ACC112 (cell line): ENCODE results near the gene LZTS3.
"Not testable (repeated sequence)": the region's sequence is repeated elsewhere in the genome, so short reads cannot be mapped to it uniquely, and the experiment has no call there.

Experiments used
- H2AFZ ChIP-seq: fragments of 200-600 bp; sonication (generic); one replicate; pipeline ENCODE4 v1.6.0; 2017; ENCODE audit warnings: antibody characterized with exemption, low read length; ENCODE audit not compliant: unreplicated experiment
- H3K27ac ChIP-seq: fragments of 200-600 bp; sonication (generic); 2 replicates; pipeline ENCODE4 v1.5.1; 2014; ENCODE audit warnings: low read depth, mild to moderate bottlenecking, antibody characterized with exemption, low read length, moderate library complexity
- H3K27me3 ChIP-seq: fragments of 200-600 bp; sonication (generic); 2 replicates; pipeline ENCODE4 v1.6.1; 2014; ENCODE audit warnings: mild to moderate bottlenecking, antibody characterized with exemption, low read length, moderate library complexity, mixed read lengths; ENCODE audit not compliant: insufficient read depth
- H3K36me3 ChIP-seq: fragments of 200-600 bp; sonication (generic); 2 replicates; pipeline ENCODE4 v1.6.1; 2016; ENCODE audit warnings: mild to moderate bottlenecking, antibody characterized with exemption, low read length, moderate library complexity, mixed read lengths; ENCODE audit not compliant: insufficient read depth
- H3K4me1 ChIP-seq: fragments of 200-600 bp; sonication (generic); one replicate; pipeline ENCODE4 v1.6.1; 2016; ENCODE audit warnings: low read length, mixed read lengths; ENCODE audit not compliant: insufficient read depth, unreplicated experiment, control insufficient read depth
- H3K4me3 ChIP-seq: fragments of 200-600 bp; sonication (generic); 2 replicates; pipeline ENCODE4 v1.5.1; 2014; ENCODE audit warnings: mild to moderate bottlenecking, low read depth, low read length
- H3K79me2 ChIP-seq: fragments of 200-600 bp; sonication (generic); one replicate; pipeline ENCODE4 v1.6.0; 2016; ENCODE audit warnings: low read length; ENCODE audit not compliant: control insufficient read depth, unreplicated experiment, insufficient read depth

LZTS3 gene

GRCh38 chr20:3172933-3173609, at the start of gene LZTS3:
LZTS3 (minus strand) TSS chr20:3173549; CDS start chr20:3167163, 6,386 bp downstream.
- Histone ChIP-seq H3K36me3 (no peaks in the 10 kb centered on the region), H2AFZ (peak within 1 kb of the TSS; percentile 89), H3K27ac (no peak within 1 kb of the TSS), H3K27me3 (0 out of 2 replicates have a peak, but pooled peaks cover 5% of the 10 kb centered on the region), H3K4me3 (peak within 1 kb of the TSS; percentile 82), H3K4me1 (peaks cover 11% of the 10 kb centered on the region), H3K79me2 (no peaks in the 10 kb centered on the region)

- H3K4me1 ChIP-seq, result no peaks in the 10 kb centered on the region
- H2AFZ ChIP-seq, result no peak overlapping the region
- no peak overlapping the region for H3K27ac ChIP-seq
- H3K27me3 ChIP-seq, result no peaks in the 10 kb centered on the region
- no peaks in the 10 kb centered on the region for H3K79me2 ChIP-seq
- H3K36me3 ChIP-seq, result no peaks in the 10 kb centered on the region
- H3K4me3 ChIP-seq, result no peak overlapping the region
Measured at GRCh38 chr20:3221398-3222226, 48.3 kb upstream of the LZTS3 start.

GRCh38 chr20:3218307-3218988, 45.1 kb upstream of the LZTS3 start:
- H3K27ac ChIP-seq, result no peak overlapping the region
- peak overlapping the region; percentile 25 for H2AFZ ChIP-seq
- no peaks in the 10 kb centered on the region for H3K27me3 ChIP-seq
- H3K4me1 ChIP-seq, result no peaks in the 10 kb centered on the region
- no peak overlapping the region for H3K4me3 ChIP-seq
- H3K36me3 ChIP-seq, result no peaks in the 10 kb centered on the region
- no peaks in the 10 kb centered on the region for H3K79me2 ChIP-seq

- H3K4me1 ChIP-seq, H3K27me3 ChIP-seq, H3K27ac ChIP-seq, H3K4me3 ChIP-seq, H2AFZ ChIP-seq, H3K36me3 ChIP-seq: not testable (repeated sequence)
- peaks cover 17% of the 10 kb centered on the region for H3K79me2 ChIP-seq
Measured at GRCh38 chr20:3215359-3215917, 42.1 kb upstream of the LZTS3 start.

GRCh38 chr20:3213226-3213625, 39.9 kb upstream of the LZTS3 start:
- H3K27me3 ChIP-seq, result no peaks in the 10 kb centered on the region
- peaks cover 34% of the 10 kb centered on the region for H3K79me2 ChIP-seq
- H3K36me3 ChIP-seq, result no peaks in the 10 kb centered on the region
- H2AFZ ChIP-seq, result no peak overlapping the region
- no peak overlapping the region for H3K4me3 ChIP-seq
- no peak overlapping the region for H3K27ac ChIP-seq
- peaks cover 10% of the 10 kb centered on the region for H3K4me1 ChIP-seq

GRCh38 chr20:3210346-3210745, 37.0 kb upstream of the LZTS3 start:
- H3K27me3 ChIP-seq, result no peaks in the 10 kb centered on the region
- no peaks in the 10 kb centered on the region for H3K36me3 ChIP-seq
- H2AFZ ChIP-seq, result peak overlapping the region; percentile 99
- H3K27ac ChIP-seq, result no peak overlapping the region
- peak overlapping the region; percentile 99 for H3K4me3 ChIP-seq
- peaks cover 14% of the 10 kb centered on the region for H3K4me1 ChIP-seq
- H3K79me2 ChIP-seq, result peaks cover 34% of the 10 kb centered on the region

- H3K27ac ChIP-seq, result no peak overlapping the region; the same call in 1 of the 2 replicates
- no peaks in the 10 kb centered on the region for H3K27me3 ChIP-seq
- no peaks in the 10 kb centered on the region for H3K36me3 ChIP-seq
- peak overlapping the region; percentile 99 for H3K4me3 ChIP-seq
- peaks cover 34% of the 10 kb centered on the region for H3K79me2 ChIP-seq
- H3K4me1 ChIP-seq, result peaks cover 14% of the 10 kb centered on the region
- peak overlapping the region; percentile 99 for H2AFZ ChIP-seq
Measured at GRCh38 chr20:3209946-3210317, 36.6 kb upstream of the LZTS3 start.

- H3K4me1 ChIP-seq, result peaks cover 14% of the 10 kb centered on the region
- peak within 1 kb of the TSS; percentile 99 for H2AFZ ChIP-seq
- no peaks in the 10 kb centered on the region for H3K27me3 ChIP-seq
- H3K79me2 ChIP-seq, result peaks cover 34% of the 10 kb centered on the region
- peak within 1 kb of the TSS; percentile 56 for H3K27ac ChIP-seq
- no peaks in the 10 kb centered on the region for H3K36me3 ChIP-seq
- peak within 1 kb of the TSS; percentile 99 for H3K4me3 ChIP-seq
Measured at GRCh38 chr20:3209257-3209945, 36.1 kb upstream of the LZTS3 start, which contains the start of gene ITPA. ITPA (plus strand) TSS chr20:3209498; CDS start chr20:3209552, 54 bp downstream.

- Histone ChIP-seq H2AFZ (peak overlapping the region; percentile 99), H3K4me3 (peak overlapping the region; percentile 99), H3K4me1 (peaks cover 14% of the 10 kb centered on the region), H3K79me2 (peaks cover 37% of the 10 kb centered on the region), H3K27me3 (no peaks in the 10 kb centered on the region), H3K36me3 (no peaks in the 10 kb centered on the region), H3K27ac (peak overlapping the region; percentile 56; the same call in 1 of the 2 replicates)
Measured at GRCh38 chr20:3208786-3209256, 35.5 kb upstream of the LZTS3 start.
